Neural cell (in vitro differentiated cells): ENCODE measurements around the gene STK10.

Source experiments
- CTCF ChIP-seq: fragments of 450-650 bp; IDR thresholded peaks from 2 replicates; pipeline ENCODE4 v1.5.1; 2014; ENCODE audit warnings: antibody characterized with exemption, mild to moderate bottlenecking, moderate library complexity; ENCODE audit not compliant: poor library complexity, severe bottlenecking
- EZH2 ChIP-seq: fragments of 200-600, 300-800 bp; shearing (Covaris generic), sonication (generic); IDR thresholded peaks from 2 replicates; pipeline ENCODE4 v1.6.1; 2014; ENCODE audit warnings: antibody characterized with exemption, low read length, borderline replicate concordance, mild to moderate bottlenecking; ENCODE audit not compliant: insufficient read depth, poor library complexity, severe bottlenecking

DNA sequence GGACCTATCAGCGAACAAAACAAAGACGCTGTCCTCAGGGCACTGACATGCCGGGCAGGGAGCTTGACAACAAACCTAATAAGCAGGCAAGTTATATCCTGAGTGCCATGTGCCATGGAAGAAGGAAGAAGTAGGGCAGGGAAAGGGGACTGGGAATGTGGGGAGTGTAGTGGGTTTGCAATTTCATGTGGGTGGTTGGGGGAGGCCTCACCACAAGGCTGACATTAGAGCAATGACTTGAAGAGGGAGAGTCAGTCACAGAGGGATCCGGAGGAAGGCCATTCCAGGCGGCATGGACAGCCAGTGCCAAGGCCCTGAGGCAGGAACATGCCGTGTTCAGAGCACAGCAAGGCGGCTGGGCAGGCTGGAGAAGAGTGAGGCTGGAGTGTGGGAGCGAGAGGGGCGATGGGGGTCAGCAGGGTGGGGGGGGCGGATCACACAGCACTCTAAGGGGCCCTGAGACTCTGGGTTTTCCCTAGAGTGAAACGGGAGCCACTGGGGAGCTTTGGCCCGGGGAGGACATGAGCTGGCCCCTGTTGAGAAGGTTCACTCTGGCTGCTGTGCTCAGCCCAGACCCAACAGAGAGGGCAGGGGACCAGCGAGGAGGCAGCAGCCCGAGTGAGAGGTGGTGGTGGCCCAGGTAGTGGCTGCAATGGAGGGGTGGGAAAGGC is 86.3 kb downstream of the STK10 start:
- TF ChIP-seq EZH2 (no peak), CTCF (no peak)
